Activated T-helper 2 cell treated with anti-CD3 and anti-CD28 coated beads, Interferon-gamma antibody, Interleukin-2, Interleukin-4, amounts not matched to agents 10 μg/mL and 5 μg/mL and 100 μg/mL, durations not matched to agents 14 hours and 24 hours and 36 hours (primary cell): ENCODE measurements around the gene DSCAM. TPM values are rescaled to one million over a fixed set of nuclear protein-coding genes. Genes with fewer than 3 reads are reported as not detected.
"Not testable (repeated sequence)": the region's sequence is repeated elsewhere in the genome, so short reads cannot be mapped to it uniquely, and the experiment has no call there.

Experiments used
- DNase-seq: peaks from one replicate; pipeline ENCODE4 v3.0.0; 2021; ENCODE audit warnings: low spot score
- H3K27ac Mint-ChIP-seq: one replicate; pipeline ENCODE4 v1.8.0; 2021; ENCODE audit warnings: mixed read lengths
- H3K27me3 Mint-ChIP-seq: one replicate; pipeline ENCODE4 v1.8.0; 2021; ENCODE audit warnings: low read depth, mixed read lengths
- H3K36me3 Mint-ChIP-seq: one replicate; pipeline ENCODE4 v1.8.0; 2021; ENCODE audit warnings: low read depth, mixed read lengths
- H3K4me1 Mint-ChIP-seq: one replicate; pipeline ENCODE4 v1.8.0; 2021; ENCODE audit warnings: low read depth, mixed read lengths
- H3K4me3 Mint-ChIP-seq: one replicate; pipeline ENCODE4 v1.8.0; 2021; ENCODE audit warnings: low read depth, mild to moderate bottlenecking, moderate library complexity, mixed read lengths
- H3K9me3 Mint-ChIP-seq: one replicate; pipeline ENCODE4 v1.8.0; 2021; ENCODE audit warnings: mixed read lengths
- intact Hi-C: fragments of 100-400 bp; cut with micrococcal nuclease; formaldehyde crosslinking; loops from one replicate; pipeline ENCODE4 v1.15.1; 2023
- total RNA-seq: library from RNA; stranded (reverse); gene quantifications from 2 replicates; pipeline ENCODE4 v1.2.3, GENCODE V29; 2022

The DSCAM gene
- total RNA-seq, 1 donor from 2014 or later = not detected

DNA sequence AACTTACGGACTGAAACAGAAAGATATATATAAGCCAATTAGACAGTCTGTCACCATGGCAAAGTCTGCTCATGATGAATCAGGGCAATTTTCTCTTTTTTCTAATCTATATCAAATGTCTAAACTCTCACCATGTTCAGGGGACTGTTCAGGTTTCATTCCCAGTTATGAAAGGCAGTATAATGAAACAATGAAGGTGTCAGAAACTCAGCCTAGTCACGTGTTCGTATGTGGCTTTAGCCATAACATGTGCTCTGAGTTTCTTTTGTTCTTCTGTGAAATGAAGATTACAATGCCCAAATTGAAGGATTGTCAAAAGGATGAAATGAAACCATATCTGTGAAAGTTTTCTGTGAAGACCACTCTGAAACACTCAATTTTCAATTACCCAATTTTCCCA lies 392.9 kb downstream of the DSCAM start:
- DNase-seq = no peak
- intact Hi-C loops = no loop called here
- no peak overlapping the region for H3K4me3 Mint-ChIP-seq
- H3K4me1 Mint-ChIP-seq = no peaks in the 10 kb centered on the region
- H3K27ac Mint-ChIP-seq = no peak overlapping the region
- no peaks in the 10 kb centered on the region for H3K27me3 Mint-ChIP-seq
- peaks cover 5% of the 10 kb centered on the region for H3K9me3 Mint-ChIP-seq
- H3K36me3 Mint-ChIP-seq = no peaks in the 10 kb centered on the region

DNA sequence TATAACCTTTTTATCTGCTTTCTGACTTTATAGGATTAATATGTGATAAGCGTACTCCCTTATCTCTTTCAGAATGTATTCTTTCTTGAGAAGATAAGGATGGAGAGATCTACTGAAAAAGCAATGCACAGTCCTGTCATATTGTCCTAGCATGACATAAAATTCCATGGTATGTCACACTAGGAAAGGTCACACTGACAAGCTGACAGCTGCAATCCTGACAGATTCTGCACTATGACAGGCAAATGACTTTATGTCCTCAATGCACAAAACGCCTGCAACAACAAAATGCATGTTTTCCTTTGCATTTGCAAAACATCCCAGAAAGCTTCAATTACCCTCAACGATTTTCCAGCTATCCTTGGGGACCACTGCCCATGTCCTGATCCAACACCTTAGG lies 393.8 kb downstream of the DSCAM start:
- Mint-ChIP-seq H3K36me3 (no peaks in the 10 kb centered on the region), H3K4me3 (no peak overlapping the region), H3K4me1 (no peaks in the 10 kb centered on the region), H3K27me3 (no peaks in the 10 kb centered on the region), H3K9me3 (peaks cover 5% of the 10 kb centered on the region), H3K27ac (no peak overlapping the region)
- DNase-seq = no peak
- intact Hi-C loops = no loop called here

DNA sequence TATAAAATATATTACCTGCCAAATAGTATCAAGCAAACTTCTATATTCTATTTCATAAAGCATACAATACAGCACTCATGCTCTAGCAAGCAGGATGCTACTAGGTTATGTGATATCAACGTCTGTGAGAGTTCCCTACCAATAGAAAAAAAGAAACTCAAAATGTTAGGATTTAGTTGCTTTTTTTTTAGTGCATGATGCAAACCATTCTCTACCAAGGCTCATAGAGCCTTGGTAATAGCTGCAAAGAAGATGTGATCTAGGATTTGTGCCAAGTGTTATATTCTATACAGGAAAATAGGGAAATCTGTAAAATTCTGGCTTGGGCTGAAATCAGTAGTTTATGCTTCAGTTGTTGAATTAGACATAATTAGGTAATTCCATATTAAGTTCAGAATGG lies 394.4 kb downstream of the DSCAM start:
- no peaks in the 10 kb centered on the region for H3K36me3 Mint-ChIP-seq
- H3K9me3 Mint-ChIP-seq = peaks cover 5% of the 10 kb centered on the region
- no peak overlapping the region for H3K27ac Mint-ChIP-seq
- intact Hi-C loops = no loop called here
- DNase-seq = no peak
- H3K4me1 Mint-ChIP-seq = no peaks in the 10 kb centered on the region
- no peak overlapping the region for H3K4me3 Mint-ChIP-seq
- no peaks in the 10 kb centered on the region for H3K27me3 Mint-ChIP-seq

DNA sequence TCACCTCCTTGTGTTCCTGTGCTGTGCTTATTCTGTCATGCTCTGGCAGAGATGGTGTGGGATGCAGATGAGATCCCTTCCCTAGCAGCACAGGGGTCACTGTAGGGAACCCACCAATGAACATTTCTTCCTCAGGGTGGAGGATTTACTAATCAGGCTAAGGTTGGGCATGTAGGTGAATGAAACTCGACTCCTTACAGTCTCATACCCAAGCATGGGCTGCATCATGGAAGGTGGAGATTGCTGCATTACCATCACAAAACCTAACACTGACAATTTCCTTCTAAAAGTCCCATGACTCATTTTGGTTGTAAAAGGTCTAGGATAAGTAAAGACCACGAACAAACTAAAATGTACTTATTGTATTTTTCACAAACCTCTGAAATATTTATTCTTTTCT lies 399.9 kb downstream of the DSCAM start:
- peaks cover 16% of the 10 kb centered on the region for H3K9me3 Mint-ChIP-seq
- no peaks in the 10 kb centered on the region for H3K36me3 Mint-ChIP-seq
- no peaks in the 10 kb centered on the region for H3K4me1 Mint-ChIP-seq
- intact Hi-C loops = no loop called here
- no peak overlapping the region for H3K4me3 Mint-ChIP-seq
- H3K27ac Mint-ChIP-seq = no peak overlapping the region
- no peaks in the 10 kb centered on the region for H3K27me3 Mint-ChIP-seq
- DNase-seq = no peak

DNA sequence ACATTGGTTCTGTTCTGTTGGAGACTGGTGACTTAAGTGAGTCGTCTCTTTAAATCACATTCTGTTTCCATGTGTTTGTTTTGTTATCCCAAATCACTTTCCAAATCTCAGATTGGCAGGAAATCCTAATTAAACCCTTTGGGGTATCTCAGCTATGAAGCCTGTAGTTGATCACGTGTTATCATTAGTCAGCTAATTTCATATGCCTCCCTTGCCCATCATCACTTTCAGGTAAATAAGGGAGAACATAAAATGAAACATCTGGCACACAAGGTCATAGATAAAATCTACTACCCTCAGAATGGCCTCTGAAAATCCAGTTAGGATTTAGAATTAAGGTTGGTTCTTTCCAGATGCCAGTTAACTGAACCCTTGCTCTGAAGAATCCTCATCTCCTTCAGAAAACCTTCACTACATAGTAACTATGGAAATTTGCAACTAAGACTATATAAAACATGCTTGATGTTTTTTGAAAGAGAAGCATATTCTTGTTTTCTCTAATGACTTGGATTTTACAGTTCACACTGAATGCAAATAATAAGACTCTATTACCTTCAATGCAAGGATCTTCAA lies 401.5 kb downstream of the DSCAM start:
- intact Hi-C loops = no loop called here
- DNase-seq = no peak
- Mint-ChIP-seq H3K9me3 (peaks cover 16% of the 10 kb centered on the region), H3K4me1 (no peaks in the 10 kb centered on the region), H3K27ac (no peak overlapping the region), H3K4me3 (no peak overlapping the region), H3K27me3 (no peaks in the 10 kb centered on the region), H3K36me3 (no peaks in the 10 kb centered on the region)

DNA sequence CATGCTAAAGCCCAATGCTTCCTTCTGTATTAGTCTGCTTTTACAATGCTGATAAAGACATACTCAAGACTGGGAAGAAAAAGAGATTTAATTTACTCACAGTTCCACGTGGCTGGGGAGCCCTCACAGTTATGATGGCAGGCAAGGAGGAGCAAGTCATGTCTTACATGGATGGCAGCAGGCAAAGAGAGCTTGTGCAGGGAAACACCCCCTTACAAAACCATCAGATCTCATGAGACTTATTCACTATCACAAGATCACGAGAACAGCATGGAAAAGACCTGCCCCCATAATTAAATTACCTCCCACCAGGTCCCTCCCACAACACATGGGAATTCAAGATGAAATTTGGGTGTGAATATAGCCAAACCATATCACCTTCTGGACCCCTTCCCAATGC lies 407.4 kb downstream of the DSCAM start:
- H3K4me3 Mint-ChIP-seq, H3K27me3 Mint-ChIP-seq, intact Hi-C loops, H3K27ac Mint-ChIP-seq, H3K4me1 Mint-ChIP-seq, DNase-seq, H3K36me3 Mint-ChIP-seq: not testable (repeated sequence)
- peaks cover 22% of the 10 kb centered on the region for H3K9me3 Mint-ChIP-seq

DNA sequence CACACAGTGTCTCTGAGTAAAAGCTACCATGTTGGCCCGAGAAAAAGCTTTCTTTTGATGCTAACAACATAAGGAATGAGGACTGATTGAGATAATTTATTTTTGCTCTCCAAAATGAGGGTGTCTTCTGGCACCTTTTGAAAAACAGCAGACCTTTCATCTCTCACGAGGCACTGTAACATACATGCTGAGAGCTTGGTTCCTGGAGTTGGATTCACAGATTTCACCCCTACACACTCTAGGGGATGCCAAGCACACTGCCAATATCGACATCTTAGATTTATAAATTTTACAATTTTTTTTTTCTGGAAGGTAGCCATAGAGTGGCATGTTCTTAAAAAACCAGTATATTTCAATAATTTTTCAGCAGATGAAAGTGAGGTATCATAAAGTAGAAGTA lies 408.3 kb downstream of the DSCAM start:
- intact Hi-C loops = no loop called here
- H3K4me3 Mint-ChIP-seq = no peak overlapping the region
- H3K27ac Mint-ChIP-seq = no peak overlapping the region
- no peaks in the 10 kb centered on the region for H3K36me3 Mint-ChIP-seq
- H3K4me1 Mint-ChIP-seq = no peaks in the 10 kb centered on the region
- H3K27me3 Mint-ChIP-seq = no peaks in the 10 kb centered on the region
- DNase-seq = no peak
- H3K9me3 Mint-ChIP-seq = peaks cover 21% of the 10 kb centered on the region

DNA sequence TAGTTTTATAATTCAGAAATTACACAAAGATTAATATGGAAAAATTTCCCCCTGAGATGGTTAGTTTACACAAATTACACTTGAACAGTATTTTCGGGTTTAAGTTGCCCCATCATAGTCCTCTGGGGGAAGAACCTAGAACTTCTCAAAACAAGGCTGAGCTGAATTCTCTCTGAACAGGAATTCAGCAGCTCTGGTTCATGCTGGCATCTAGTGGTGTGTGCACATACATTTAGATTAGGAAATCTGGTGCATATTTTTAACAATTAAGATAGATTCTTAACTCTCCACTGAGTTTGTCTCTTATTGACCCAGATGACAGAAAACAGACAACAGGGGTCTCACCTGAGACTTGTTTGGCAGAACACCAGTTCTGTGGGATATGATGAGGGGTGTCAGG lies 410.7 kb downstream of the DSCAM start:
- intact Hi-C loops = no loop called here
- H3K27ac Mint-ChIP-seq = no peak overlapping the region

DNA sequence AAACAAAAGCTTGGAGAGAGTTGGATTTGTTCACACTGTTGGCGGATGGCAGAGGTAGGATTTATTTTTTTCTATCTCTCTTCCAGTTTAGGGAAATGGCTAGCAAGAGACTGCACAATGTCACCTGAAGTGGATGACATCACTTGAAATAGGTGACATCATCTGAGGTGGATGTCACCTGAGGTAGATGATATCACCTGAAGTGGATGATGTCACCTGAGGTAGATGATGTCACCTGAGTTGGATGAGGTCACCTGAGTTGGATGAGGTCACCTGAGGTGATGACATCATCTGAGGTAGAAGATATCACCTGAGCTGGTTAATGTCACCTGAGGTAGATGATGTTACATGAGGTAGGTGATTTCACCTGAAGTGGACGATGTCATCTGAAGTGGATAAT lies 413.4 kb downstream of the DSCAM start:
- no peak for DNase-seq
- intact Hi-C loops = no loop called here
- Mint-ChIP-seq H3K9me3 (peaks cover 24% of the 10 kb centered on the region), H3K4me3 (no peak overlapping the region), H3K36me3 (no peaks in the 10 kb centered on the region), H3K4me1 (no peaks in the 10 kb centered on the region), H3K27ac (no peak overlapping the region), H3K27me3 (no peaks in the 10 kb centered on the region)

More for the DNA sequence above, 410.7 kb downstream of the DSCAM start:
- H3K4me1 Mint-ChIP-seq = no peaks in the 10 kb centered on the region
- no peak overlapping the region for H3K4me3 Mint-ChIP-seq
- no peaks in the 10 kb centered on the region for H3K27me3 Mint-ChIP-seq
- DNase-seq = no peak
- no peaks in the 10 kb centered on the region for H3K36me3 Mint-ChIP-seq
- peaks cover 21% of the 10 kb centered on the region for H3K9me3 Mint-ChIP-seq

DNA sequence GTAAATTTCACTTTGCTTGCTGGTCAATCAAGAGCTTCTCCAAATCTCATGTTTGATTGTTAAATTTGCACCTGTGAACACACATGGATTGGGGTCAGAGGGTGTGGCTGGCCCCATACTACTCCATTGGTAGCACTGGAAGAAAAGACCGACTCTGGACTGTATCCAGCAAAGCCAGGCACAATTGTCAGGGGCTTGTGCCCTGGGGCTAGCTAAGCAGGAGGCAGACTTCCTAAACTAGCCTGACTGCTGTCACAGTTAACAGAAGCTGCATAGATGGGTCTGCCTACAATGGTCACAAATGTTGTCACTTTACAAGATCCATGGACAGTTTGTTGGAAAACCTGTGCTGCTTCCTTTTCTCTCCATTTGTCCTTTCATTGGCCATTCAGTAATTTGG lies 421.0 kb downstream of the DSCAM start:
- Mint-ChIP-seq H3K27me3 (no peaks in the 10 kb centered on the region), H3K9me3 (peaks cover 21% of the 10 kb centered on the region), H3K27ac (no peak overlapping the region), H3K4me1 (no peaks in the 10 kb centered on the region), H3K36me3 (no peaks in the 10 kb centered on the region), H3K4me3 (no peak overlapping the region)
- intact Hi-C loops = no loop called here
- no peak for DNase-seq

DNA sequence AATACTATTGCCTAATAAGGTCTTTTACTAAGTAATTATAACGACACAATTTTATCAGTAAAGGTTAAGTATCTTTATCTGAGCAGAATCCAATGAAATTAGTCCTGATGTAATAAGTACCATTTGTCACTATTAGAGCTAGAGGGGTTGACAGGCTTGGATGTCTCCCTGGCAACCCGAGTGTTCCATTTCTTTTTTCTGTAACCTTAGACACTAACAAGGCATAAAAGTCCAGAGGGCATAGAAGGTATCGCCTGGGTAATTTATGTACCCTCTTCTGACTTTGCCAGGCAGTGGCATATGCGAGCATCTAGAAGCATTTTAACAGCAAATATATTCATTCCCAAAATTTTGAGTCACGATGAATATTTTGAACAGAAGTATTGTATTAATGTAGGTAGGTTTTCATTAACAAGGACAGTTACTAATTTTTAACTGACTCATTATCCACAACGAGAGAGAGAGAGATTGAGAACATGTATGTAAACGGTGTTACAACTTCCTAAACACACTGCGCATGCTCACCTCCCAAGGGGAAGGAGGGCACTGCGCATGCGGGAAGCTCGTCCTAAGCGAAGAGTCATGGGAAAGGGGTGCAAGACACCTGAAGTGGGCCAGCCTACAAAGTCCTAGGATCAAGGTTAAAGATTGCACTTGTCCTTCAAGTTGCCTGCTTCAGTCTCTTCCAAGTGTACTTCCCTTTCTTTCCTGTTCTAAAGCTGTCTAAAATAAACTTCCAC lies 423.9 kb downstream of the DSCAM start:
- H3K27me3 Mint-ChIP-seq = no peaks in the 10 kb centered on the region
- H3K4me1 Mint-ChIP-seq = no peaks in the 10 kb centered on the region
- H3K4me3 Mint-ChIP-seq = no peak overlapping the region
- no peak overlapping the region for H3K27ac Mint-ChIP-seq
- H3K36me3 Mint-ChIP-seq = no peaks in the 10 kb centered on the region
- intact Hi-C loops = no loop called here
- peaks cover 34% of the 10 kb centered on the region for H3K9me3 Mint-ChIP-seq
- no peak for DNase-seq

DNA sequence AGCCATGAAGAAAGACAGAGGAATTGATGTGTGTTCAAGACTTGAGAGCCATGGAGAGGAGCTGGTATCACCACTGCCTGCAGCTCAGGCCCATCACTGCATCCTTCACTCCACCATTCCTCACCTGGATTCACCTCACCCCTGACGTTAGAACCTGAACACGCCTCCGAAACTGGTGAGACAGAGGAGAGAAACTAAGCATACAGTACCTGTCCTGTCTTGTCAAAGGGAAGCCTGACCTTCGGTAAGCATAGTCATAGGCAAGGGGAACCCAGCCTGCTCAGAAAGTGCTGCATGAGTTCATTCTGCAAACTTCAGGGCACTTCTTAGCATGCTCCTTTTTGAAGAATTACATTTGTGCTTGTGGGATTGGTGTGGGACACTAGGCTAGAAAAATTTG lies 425.8 kb downstream of the DSCAM start:
- DNase-seq = no peak
- no peaks in the 10 kb centered on the region for H3K27me3 Mint-ChIP-seq
- no peak overlapping the region for H3K27ac Mint-ChIP-seq
- peaks cover 38% of the 10 kb centered on the region for H3K9me3 Mint-ChIP-seq
- H3K36me3 Mint-ChIP-seq = no peaks in the 10 kb centered on the region
- no peaks in the 10 kb centered on the region for H3K4me1 Mint-ChIP-seq
- intact Hi-C loops = no loop called here
- H3K4me3 Mint-ChIP-seq = no peak overlapping the region

DNA sequence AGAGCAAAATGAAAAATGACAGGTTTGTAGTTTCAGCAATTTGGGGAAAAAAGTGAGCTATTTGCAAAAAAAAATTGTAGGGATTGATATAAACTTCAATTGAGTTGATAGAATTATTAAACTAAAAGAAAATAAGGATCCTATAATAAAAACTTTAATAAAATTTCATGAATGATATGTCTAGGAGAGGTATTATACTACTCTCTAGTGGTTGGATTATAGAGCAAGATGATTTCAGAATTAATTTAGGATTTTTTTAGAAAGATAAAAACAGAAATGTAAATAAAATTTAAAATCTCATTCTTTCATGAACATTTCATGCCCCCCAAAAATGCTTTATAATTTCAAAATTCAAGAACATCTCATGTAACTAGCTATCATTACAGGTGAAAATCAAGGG lies 430.4 kb downstream of the DSCAM start:
- Mint-ChIP-seq H3K4me3 (no peak overlapping the region), H3K4me1 (no peaks in the 10 kb centered on the region), H3K27me3 (no peaks in the 10 kb centered on the region), H3K27ac (no peak overlapping the region), H3K9me3 (peaks cover 36% of the 10 kb centered on the region), H3K36me3 (no peaks in the 10 kb centered on the region)
- intact Hi-C loops = no loop called here
- no peak for DNase-seq
